CD4-positive, alpha-beta memory T cell (primary cell): Measurements from ENCODE around the gene SPTSSA. TPM values are rescaled to one million over a fixed set of nuclear protein-coding genes. Genes with fewer than 3 reads are reported as not detected.

Experiments
- CTCF ChIA-PET: fragments of 350-600 bp; sonication (Branson Sonifier 250); formaldehyde crosslinking; loops from one replicate; lab custom pipeline; 2021; ENCODE audit warnings: inconsistent platforms; ENCODE audit not compliant: partially characterized antibody; lab: Charles Lee
- POLR2A ChIA-PET: fragments of 350-600 bp; sonication (Branson Sonifier 250); formaldehyde crosslinking; loops from one replicate; lab custom pipeline; 2021; ENCODE audit not compliant: partially characterized antibody; lab: Charles Lee
- DNase-seq, 5 donors: peaks; one replicate each; pipeline versions ENCODE4 v3.0.0 to v3.0.0-alpha.2; 2020 to 2022; ENCODE audit warnings: mixed read lengths in 1 of 5
- H3K27ac ChIP-seq: one replicate; pipeline ENCODE4 v1.7.0; 2013; ENCODE audit warnings: low read depth, low read length
- H3K27me3 ChIP-seq: 2 replicates; pipeline ENCODE4 v1.7.0; 2013; ENCODE audit warnings: mild to moderate bottlenecking, low read length, moderate library complexity; ENCODE audit not compliant: insufficient read depth
- H3K36me3 ChIP-seq: 2 replicates; pipeline ENCODE4 v1.7.0; 2013; ENCODE audit warnings: mild to moderate bottlenecking, low read length, moderate library complexity; ENCODE audit not compliant: insufficient read depth
- H3K4me1 ChIP-seq: 2 replicates; pipeline ENCODE4 v1.7.0; 2013; ENCODE audit warnings: mild to moderate bottlenecking, low read length, moderate library complexity; ENCODE audit not compliant: insufficient read depth
- H3K4me3 ChIP-seq, 2 donors: one replicate each; pipeline ENCODE4 v1.7.0; 2013; ENCODE audit warnings: low read length in 2 of 2, mild to moderate bottlenecking in 1 of 2
- H3K9me3 ChIP-seq, 2 donors: one replicate each; pipeline ENCODE4 v1.7.0; 2013; ENCODE audit warnings: low read length in 2 of 2, control low read depth in 1 of 2; ENCODE audit not compliant: control insufficient read depth in 1 of 2
- H3K27ac Mint-ChIP-seq, 7 donors: one replicate each; pipeline ENCODE4 v1.8.0; 2020 to 2021; ENCODE audit warnings: mixed read lengths in 7 of 7, mild to moderate bottlenecking in 6 of 7, inconsistent platforms in 3 of 7, moderate library complexity in 3 of 7
- H3K27me3 Mint-ChIP-seq, 2 donors: one replicate each; pipeline ENCODE4 v1.8.0; 2020 to 2021; ENCODE audit warnings: mixed read lengths in 2 of 2
- H3K36me3 Mint-ChIP-seq, 2 donors: one replicate each; pipeline ENCODE4 v1.8.0; 2020 to 2021; ENCODE audit warnings: mixed read lengths in 2 of 2, inconsistent platforms in 1 of 2, mild to moderate bottlenecking in 1 of 2
- H3K4me1 Mint-ChIP-seq, 4 donors: one replicate each; pipeline ENCODE4 v1.8.0; 2020 to 2021; ENCODE audit warnings: mixed read lengths in 4 of 4, mild to moderate bottlenecking in 1 of 4
- H3K4me3 Mint-ChIP-seq, 8 donors: one replicate each; pipeline ENCODE4 v1.8.0; 2020 to 2021; ENCODE audit warnings: mixed read lengths in 8 of 8, mild to moderate bottlenecking in 7 of 8, moderate library complexity in 6 of 8, inconsistent platforms in 3 of 8
- H3K9me3 Mint-ChIP-seq, 8 donors: one replicate each; pipeline ENCODE4 v1.8.0; 2020 to 2021; ENCODE audit warnings: mixed read lengths in 8 of 8, mild to moderate bottlenecking in 5 of 8, inconsistent platforms in 3 of 8, moderate library complexity in 1 of 8
- intact Hi-C: fragments of 100-400 bp; cut with micrococcal nuclease; formaldehyde crosslinking; loops from one replicate; pipeline ENCODE4 v1.15.1; 2023
- polyA plus RNA-seq, 2 donors: library from polyadenylated mRNA; unstranded; fragments of 300-500 nt; fragmentation: Illumina TruSeq; gene quantifications; one replicate each; pipeline ENCODE4 v1.2.3, GENCODE V29; 2021
- total RNA-seq, 2 experiments: library from RNA; stranded (reverse); gene quantifications; one replicate each; pipeline ENCODE4 v1.2.3, GENCODE V29; 2021

The SPTSSA gene
- total and polyA plus RNA-seq, 4 experiments from 2014 or later = 2.1 to 9.5 (median 5.3) TPM

DNA sequence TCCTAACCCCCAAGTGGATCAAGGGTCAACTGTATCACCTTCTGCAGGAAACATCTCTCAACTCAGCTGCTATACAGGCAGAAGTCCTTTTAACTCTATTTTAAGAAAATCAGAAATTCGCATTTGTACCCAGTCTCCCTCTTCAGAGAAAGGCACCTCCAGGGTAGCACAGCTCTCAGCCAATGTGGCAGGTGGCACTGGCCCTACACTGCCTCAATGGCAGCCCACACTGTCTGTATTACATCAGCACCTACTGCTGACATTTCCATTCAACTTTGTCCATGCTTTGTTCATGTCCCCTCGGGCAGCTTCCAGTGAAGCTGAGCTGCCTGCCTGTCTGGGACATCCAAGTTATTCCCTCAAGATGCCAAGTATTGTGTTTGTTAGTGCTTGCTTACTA lies 8.8 kb downstream of the SPTSSA start:
- Mint-ChIP-seq H3K27ac (no peak overlapping the region), H3K36me3 (no peaks in the 10 kb centered on the region)

GRCh38 chr14:34452258-34452822 lies 9.7 kb downstream of the SPTSSA start:
- peaks cover 0 to 1% (median under 1%) of the 10 kb centered on the region in 4 donors for H3K4me1 Mint-ChIP-seq
- Histone ChIP-seq H3K36me3 (no peaks in the 10 kb centered on the region), H3K4me1 (no peaks in the 10 kb centered on the region), H3K27me3 (no peaks in the 10 kb centered on the region), H3K27ac (no peak overlapping the region), H3K4me3 (no peak overlapping the region), H3K9me3 (no peaks in the 10 kb centered on the region)
- H3K27me3 Mint-ChIP-seq = no peaks in the 10 kb centered on the region
- DNase-seq = no peak
- ChIA-PET CTCF (interaction anchor here (0.7 to 0.8 kb wide), 2 partner anchors 121 to 235 kb away, joined by 3 read pairs; no protein-coding TSS in a partner anchor), POLR2A (no interaction called here)
- H3K36me3 Mint-ChIP-seq = peaks cover 0 to 4% of the 10 kb centered on the region in 2 donors
- no peak overlapping the region for H3K27ac Mint-ChIP-seq
- H3K9me3 Mint-ChIP-seq = no peaks in the 10 kb centered on the region
- H3K4me3 Mint-ChIP-seq = no peak overlapping the region
- intact Hi-C loops = no loop called here

More for the DNA sequence above, 8.8 kb downstream of the SPTSSA start:
- H3K27me3 Mint-ChIP-seq = no peaks in the 10 kb centered on the region
- DNase-seq = no peak
- peaks cover 0 to 1% (median under 1%) of the 10 kb centered on the region in 4 donors for H3K4me1 Mint-ChIP-seq
- H3K4me3 Mint-ChIP-seq = no peak overlapping the region
- Histone ChIP-seq H3K27me3 (no peaks in the 10 kb centered on the region), H3K4me1 (no peaks in the 10 kb centered on the region), H3K27ac (no peak overlapping the region), H3K9me3 (no peaks in the 10 kb centered on the region), H3K36me3 (no peaks in the 10 kb centered on the region), H3K4me3 (no peak overlapping the region)
- ChIA-PET POLR2A (no interaction called here), CTCF (no interaction called here)
- intact Hi-C loops = no loop called here
- no peaks in the 10 kb centered on the region for H3K9me3 Mint-ChIP-seq

DNA sequence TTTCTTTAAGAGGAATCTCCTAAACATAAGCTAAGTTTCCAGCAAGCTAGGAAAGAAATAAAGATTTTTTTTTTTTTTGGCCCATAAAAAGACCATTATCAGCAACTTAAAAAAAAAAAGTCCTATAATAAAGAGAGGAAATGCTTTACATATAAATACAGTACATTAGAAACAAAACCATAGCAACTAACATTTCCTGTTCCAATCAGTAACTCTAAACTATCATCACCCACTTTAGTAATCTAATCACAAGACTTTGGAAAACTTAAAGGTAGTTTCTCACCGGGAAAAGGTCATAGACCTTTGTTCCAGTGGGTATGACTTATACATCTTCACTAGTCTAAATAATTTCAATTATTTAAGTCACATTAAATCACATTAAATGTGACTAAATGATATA lies 11.1 kb downstream of the SPTSSA start:
- Mint-ChIP-seq H3K36me3 (peaks cover 0 to 7% of the 10 kb centered on the region in 2 donors), H3K27me3 (no peaks in the 10 kb centered on the region), H3K27ac (no peak overlapping the region), H3K4me1 (peaks cover 0 to 1% (median 0%) of the 10 kb centered on the region in 4 donors), H3K4me3 (no peak overlapping the region), H3K9me3 (no peaks in the 10 kb centered on the region)
- H3K9me3 ChIP-seq = no peaks in the 10 kb centered on the region
- ChIA-PET CTCF (no interaction called here), POLR2A (no interaction called here)
- intact Hi-C loops = no loop called here
- no peaks in the 10 kb centered on the region for H3K36me3 ChIP-seq
- no peaks in the 10 kb centered on the region for H3K4me1 ChIP-seq
- DNase-seq = no peak
- no peak overlapping the region for H3K27ac ChIP-seq
- H3K27me3 ChIP-seq = no peaks in the 10 kb centered on the region
- no peak overlapping the region for H3K4me3 ChIP-seq

DNA sequence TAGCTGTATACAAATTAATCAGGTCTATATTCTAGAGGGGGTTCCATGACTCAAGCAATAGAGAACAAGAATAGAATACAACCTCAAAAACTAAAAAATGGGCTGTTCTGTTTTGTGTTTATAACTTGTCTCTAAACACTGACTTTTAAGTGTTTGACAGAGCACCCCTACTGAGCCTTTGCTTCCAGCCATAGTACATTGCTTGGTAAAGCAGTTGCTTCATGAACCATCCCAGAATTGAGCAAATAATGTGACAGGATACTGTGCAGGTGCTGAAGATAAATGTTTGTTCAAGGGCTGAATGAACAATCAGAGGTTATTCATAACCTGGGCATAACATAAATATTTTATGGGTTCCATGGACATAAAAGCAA lies 11.5 kb downstream of the SPTSSA start:
- Histone ChIP-seq H3K4me3 (no peak overlapping the region), H3K27ac (no peak overlapping the region), H3K9me3 (no peaks in the 10 kb centered on the region), H3K27me3 (no peaks in the 10 kb centered on the region), H3K4me1 (no peaks in the 10 kb centered on the region), H3K36me3 (no peaks in the 10 kb centered on the region)
- Mint-ChIP-seq H3K4me3 (no peak overlapping the region), H3K27ac (no peak overlapping the region), H3K36me3 (peaks cover 0 to 7% of the 10 kb centered on the region in 2 donors), H3K4me1 (peaks cover 0 to 1% (median 0%) of the 10 kb centered on the region in 4 donors), H3K27me3 (no peaks in the 10 kb centered on the region), H3K9me3 (no peaks in the 10 kb centered on the region)
- no peak for DNase-seq
- intact Hi-C loops = no loop called here
- ChIA-PET POLR2A (no interaction called here), CTCF (no interaction called here)

- no peaks in the 10 kb centered on the region for H3K9me3 ChIP-seq
- Mint-ChIP-seq H3K4me1 (peaks cover 0 to 1% (median 0%) of the 10 kb centered on the region in 4 donors), H3K27ac (no peak overlapping the region), H3K27me3 (no peaks in the 10 kb centered on the region), H3K36me3 (peaks cover 0 to 7% of the 10 kb centered on the region in 2 donors), H3K4me3 (no peak overlapping the region), H3K9me3 (no peaks in the 10 kb centered on the region)
- ChIA-PET CTCF (no interaction called here), POLR2A (no interaction called here)
- H3K4me1 ChIP-seq = no peaks in the 10 kb centered on the region
- no peak for DNase-seq
- intact Hi-C loops = no loop called here
- no peaks in the 10 kb centered on the region for H3K36me3 ChIP-seq
- H3K4me3 ChIP-seq = no peak overlapping the region
- H3K27ac ChIP-seq = no peak overlapping the region
- no peaks in the 10 kb centered on the region for H3K27me3 ChIP-seq
Measured at GRCh38 chr14:34449819-34450541, 12.1 kb downstream of the SPTSSA start.

GRCh38 chr14:34439090-34439489 lies 22.9 kb downstream of the SPTSSA start:
- Mint-ChIP-seq H3K9me3 (no peaks in the 10 kb centered on the region), H3K4me3 (no peak overlapping the region), H3K36me3 (peaks cover 2 to 4% of the 10 kb centered on the region in 2 donors), H3K4me1 (peaks cover 0 to 3% (median 0%) of the 10 kb centered on the region in 4 donors), H3K27me3 (no peaks in the 10 kb centered on the region), H3K27ac (no peak overlapping the region)
- no peak for DNase-seq
- ChIA-PET POLR2A (no interaction called here), CTCF (no interaction called here)
- Histone ChIP-seq H3K27ac (no peak overlapping the region), H3K27me3 (no peaks in the 10 kb centered on the region), H3K4me3 (no peak overlapping the region), H3K9me3 (no peaks in the 10 kb centered on the region), H3K36me3 (no peaks in the 10 kb centered on the region), H3K4me1 (no peaks in the 10 kb centered on the region)
- intact Hi-C loops = no loop called here

GRCh38 chr14:34438438-34438837 lies 23.6 kb downstream of the SPTSSA start:
- H3K4me1 ChIP-seq = no peaks in the 10 kb centered on the region
- no peaks in the 10 kb centered on the region for H3K36me3 ChIP-seq
- Mint-ChIP-seq H3K27ac (no peak overlapping the region), H3K36me3 (peaks cover 2 to 4% of the 10 kb centered on the region in 2 donors), H3K9me3 (no peaks in the 10 kb centered on the region), H3K27me3 (no peaks in the 10 kb centered on the region), H3K4me1 (peaks cover 0 to 3% (median 0%) of the 10 kb centered on the region in 4 donors), H3K4me3 (no peak overlapping the region)
- H3K27ac ChIP-seq = no peak overlapping the region
- CTCF ChIA-PET = no interaction called here
- POLR2A ChIA-PET = no interaction called here
- intact Hi-C loops = no loop called here
- H3K27me3 ChIP-seq = no peaks in the 10 kb centered on the region
- no peaks in the 10 kb centered on the region for H3K9me3 ChIP-seq
- H3K4me3 ChIP-seq = no peak overlapping the region
- no peak for DNase-seq
